Liver (tissue), 9 donors: Measurements from ENCODE around the gene CYBRD1. TPM values are rescaled to one million over a fixed set of nuclear protein-coding genes. Genes with fewer than 3 reads are reported as not detected.
A peak's percentile ranks its signal among the peaks of the same experiment; 100 is the strongest.

Source experiments
- DNase-seq: peaks from one replicate; pipeline ENCODE4 v3.0.0-alpha.2; 2017; ENCODE audit warnings: low spot score
- H3K27ac ChIP-seq, 2 donors: one replicate each; pipeline ENCODE4 v1.7.0; 2013; ENCODE audit warnings: inconsistent platforms in 2 of 2, low read length in 2 of 2, control low read depth in 1 of 2, low read depth in 1 of 2, mild to moderate bottlenecking in 1 of 2
- H3K27me3 ChIP-seq, 4 donors: one replicate each; pipeline versions ENCODE4 v1.6.1 to v1.7.0; 2013; ENCODE audit warnings: low read length in 3 of 4, inconsistent platforms in 1 of 4, mild to moderate bottlenecking in 1 of 4, moderate library complexity in 1 of 4; ENCODE audit not compliant: control insufficient read depth in 4 of 4, insufficient read depth in 4 of 4
- H3K36me3 ChIP-seq, 4 donors: one replicate each; pipeline versions ENCODE4 v1.6.1 to v1.7.0; 2013; ENCODE audit warnings: low read length in 3 of 4, mild to moderate bottlenecking in 3 of 4, low read depth in 1 of 4, moderate library complexity in 1 of 4; ENCODE audit not compliant: control insufficient read depth in 4 of 4, insufficient read depth in 3 of 4
- H3K4me1 ChIP-seq, 4 donors: one replicate each; pipeline versions ENCODE4 v1.6.1 to v1.7.0; 2013; ENCODE audit warnings: low read length in 3 of 4, mild to moderate bottlenecking in 3 of 4, moderate library complexity in 1 of 4; ENCODE audit not compliant: control insufficient read depth in 4 of 4, insufficient read depth in 4 of 4
- H3K4me3 ChIP-seq, 3 donors: one replicate each; pipeline versions ENCODE4 v1.6.1 to v1.7.0; 2013; ENCODE audit warnings: low read length in 3 of 3, control low read depth in 1 of 3, low read depth in 1 of 3, mild to moderate bottlenecking in 1 of 3
- H3K9ac ChIP-seq, 2 donors: one replicate each; pipeline ENCODE4 v1.7.0; 2013; ENCODE audit warnings: low read length in 2 of 2, mild to moderate bottlenecking in 2 of 2, moderate library complexity in 2 of 2, control low read depth in 1 of 2, low read depth in 1 of 2
- H3K9me3 ChIP-seq, 4 donors: one replicate each; pipeline versions ENCODE4 v1.6.1 to v1.7.0; 2013; ENCODE audit warnings: low read length in 3 of 4; ENCODE audit not compliant: control insufficient read depth in 4 of 4
- ATF3 ChIP-seq: IDR thresholded peaks from 2 replicates; pipeline ENCODE4 v1.6.1; 2016; ENCODE audit warnings: antibody characterized with exemption
- EGR1 ChIP-seq, 2 donors: IDR thresholded peaks; 2 replicates each; pipeline ENCODE4 v1.6.1; 2016 to 2018; ENCODE audit warnings: antibody characterized with exemption in 2 of 2, low read depth in 2 of 2
- FOXA1 ChIP-seq: IDR thresholded peaks from 2 replicates; pipeline ENCODE4 v1.6.1; 2016; ENCODE audit warnings: antibody characterized with exemption
- FOXA2 ChIP-seq: IDR thresholded peaks from 2 replicates; pipeline ENCODE4 v1.6.1; 2016; ENCODE audit warnings: antibody characterized with exemption
- GABPA ChIP-seq, 2 donors: IDR thresholded peaks in 1 of 2; conservative IDR thresholded peaks in 1 of 2; 2 replicates each; pipeline ENCODE4 v1.6.1; 2016; ENCODE audit warnings: antibody characterized with exemption in 2 of 2, mild to moderate bottlenecking in 1 of 2, moderate library complexity in 1 of 2
- HNF4A ChIP-seq, 2 donors: conservative IDR thresholded peaks; 2 replicates each; pipeline ENCODE4 v1.6.1; 2016; ENCODE audit warnings: antibody characterized with exemption in 2 of 2, mild to moderate bottlenecking in 2 of 2
- HNF4G ChIP-seq: IDR thresholded peaks from 2 replicates; pipeline ENCODE4 v1.6.1; 2016; ENCODE audit warnings: antibody characterized with exemption
- JUND ChIP-seq, 2 donors: IDR thresholded peaks; 2 replicates each; pipeline ENCODE4 v1.6.1; 2016; ENCODE audit warnings: antibody characterized with exemption in 2 of 2
- NR2F2 ChIP-seq: IDR thresholded peaks from 2 replicates; pipeline ENCODE4 v1.6.1; 2016; ENCODE audit warnings: antibody characterized with exemption
- RAD21 ChIP-seq, 2 donors: IDR thresholded peaks; 2 replicates each; pipeline ENCODE4 v1.6.1; 2016; ENCODE audit warnings: antibody characterized with exemption in 2 of 2, mild to moderate bottlenecking in 2 of 2
- RXRA ChIP-seq, 2 donors: IDR thresholded peaks; 2 replicates each; pipeline ENCODE4 v1.6.1; 2017 to 2018; ENCODE audit warnings: antibody characterized with exemption in 2 of 2, mild to moderate bottlenecking in 1 of 2
- SP1 ChIP-seq: IDR thresholded peaks from 2 replicates; pipeline ENCODE4 v1.6.1; 2018; ENCODE audit warnings: antibody characterized with exemption, mild to moderate bottlenecking
- TAF1 ChIP-seq: conservative IDR thresholded peaks from 2 replicates; pipeline ENCODE4 v1.6.1; 2016; ENCODE audit warnings: antibody characterized with exemption, mild to moderate bottlenecking
- YY1 ChIP-seq: IDR thresholded peaks from 2 replicates; pipeline ENCODE4 v1.6.1; 2016; ENCODE audit warnings: antibody characterized with exemption, mild to moderate bottlenecking
- WGBS: extraction: QIAGEN DNeasy Blood & Tissue Kit; methylation state at CpG from one replicate; pipeline ENCODE4 v1.1.7; 2013; 5-methylcytosine and 5-hydroxymethylcytosine counted together
- polyA plus RNA-seq, 2 donors: library from polyadenylated mRNA; stranded (reverse) in 1 of 2; unstranded in 1 of 2; fragments of 200-250 nt in 1 of 2; fragments of >200 nt in 1 of 2; fragmentation: Nextera tagmentation in 1 of 2; extraction: Ambion mirVana in 1 of 2; gene quantifications; one replicate each; pipeline versions ENCODE4 v1.2.1 to v1.2.3, GENCODE V29; 2013 to 2015
- total RNA-seq, 2 donors: library from RNA; depleted of rRNA; stranded (reverse); fragments of >200 nt; gene quantifications; one replicate each; pipeline ENCODE4 v1.2.3, GENCODE V29; 2014
- TF ChIP-seq, protein P1 (sequence below): IDR thresholded peaks from 2 replicates; pipeline ENCODE4 v1.6.1; 2016; ENCODE audit warnings: antibody characterized with exemption
- TF ChIP-seq, protein P2 (sequence below): IDR thresholded peaks from 2 replicates; pipeline ENCODE4 v1.6.1; 2016; ENCODE audit warnings: antibody characterized with exemption
- TF ChIP-seq, protein P3 (sequence below): IDR thresholded peaks from 2 replicates; pipeline ENCODE4 v1.6.1; 2016; ENCODE audit warnings: antibody characterized with exemption, mild to moderate bottlenecking
- donor health status: healthy.
- donor health status: healthy.
- donor health status: healthy.
- donor health status: healthy.
- donor health status: healthy.

Gene CYBRD1
- total and polyA plus RNA-seq, 4 donors = 5.8 to 51.1 (median 9.4) TPM

- Histone ChIP-seq H3K27ac (no peak overlapping the region), H3K4me3 (no peak overlapping the region), H3K36me3 (no peaks in the 10 kb centered on the region), H3K4me1 (peaks cover 5 to 23% (median 14%) of the 10 kb centered on the region in 4 donors), H3K9me3 (peaks cover 0 to 2% (median 0%) of the 10 kb centered on the region in 4 donors), H3K27me3 (no peaks in the 10 kb centered on the region), H3K9ac (no peak overlapping the region)
- TF ChIP-seq EGR1 (IDR thresholded peaks at IDR 0.05; ENCODE audit: low read depth in 2 of 2) = no peak
- TF ChIP-seq HNF4A (conservative IDR thresholded peaks at IDR 0.05) = no peak
- TF ChIP-seq FOXA1 = no peak
- no peak for TF ChIP-seq NR2F2
- TF ChIP-seq SP1 = no peak
- TF ChIP-seq, protein P1, sequence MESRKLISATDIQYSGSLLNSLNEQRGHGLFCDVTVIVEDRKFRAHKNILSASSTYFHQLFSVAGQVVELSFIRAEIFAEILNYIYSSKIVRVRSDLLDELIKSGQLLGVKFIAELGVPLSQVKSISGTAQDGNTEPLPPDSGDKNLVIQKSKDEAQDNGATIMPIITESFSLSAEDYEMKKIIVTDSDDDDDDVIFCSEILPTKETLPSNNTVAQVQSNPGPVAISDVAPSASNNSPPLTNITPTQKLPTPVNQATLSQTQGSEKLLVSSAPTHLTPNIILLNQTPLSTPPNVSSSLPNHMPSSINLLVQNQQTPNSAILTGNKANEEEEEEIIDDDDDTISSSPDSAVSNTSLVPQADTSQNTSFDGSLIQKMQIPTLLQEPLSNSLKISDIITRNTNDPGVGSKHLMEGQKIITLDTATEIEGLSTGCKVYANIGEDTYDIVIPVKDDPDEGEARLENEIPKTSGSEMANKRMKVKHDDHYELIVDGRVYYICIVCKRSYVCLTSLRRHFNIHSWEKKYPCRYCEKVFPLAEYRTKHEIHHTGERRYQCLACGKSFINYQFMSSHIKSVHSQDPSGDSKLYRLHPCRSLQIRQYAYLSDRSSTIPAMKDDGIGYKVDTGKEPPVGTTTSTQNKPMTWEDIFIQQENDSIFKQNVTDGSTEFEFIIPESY = no peak
- TF ChIP-seq HNF4G = no peak
- TF ChIP-seq, protein P2, sequence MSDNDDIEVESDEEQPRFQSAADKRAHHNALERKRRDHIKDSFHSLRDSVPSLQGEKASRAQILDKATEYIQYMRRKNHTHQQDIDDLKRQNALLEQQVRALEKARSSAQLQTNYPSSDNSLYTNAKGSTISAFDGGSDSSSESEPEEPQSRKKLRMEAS = no peak
- TF ChIP-seq YY1 = no peak
- no peak for TF ChIP-seq RXRA (IDR thresholded peaks at IDR 0.05)
- TF ChIP-seq RAD21 (IDR thresholded peaks at IDR 0.05) = no peak
- no peak for TF ChIP-seq TAF1
- no peak for TF ChIP-seq GABPA (IDR thresholded peaks at IDR 0.05 in 1 of 2, conservative IDR thresholded peaks at IDR 0.05 in 1 of 2)
- TF ChIP-seq FOXA2 = no peak
- TF ChIP-seq ATF3 = no peak
- TF ChIP-seq, protein P3, sequence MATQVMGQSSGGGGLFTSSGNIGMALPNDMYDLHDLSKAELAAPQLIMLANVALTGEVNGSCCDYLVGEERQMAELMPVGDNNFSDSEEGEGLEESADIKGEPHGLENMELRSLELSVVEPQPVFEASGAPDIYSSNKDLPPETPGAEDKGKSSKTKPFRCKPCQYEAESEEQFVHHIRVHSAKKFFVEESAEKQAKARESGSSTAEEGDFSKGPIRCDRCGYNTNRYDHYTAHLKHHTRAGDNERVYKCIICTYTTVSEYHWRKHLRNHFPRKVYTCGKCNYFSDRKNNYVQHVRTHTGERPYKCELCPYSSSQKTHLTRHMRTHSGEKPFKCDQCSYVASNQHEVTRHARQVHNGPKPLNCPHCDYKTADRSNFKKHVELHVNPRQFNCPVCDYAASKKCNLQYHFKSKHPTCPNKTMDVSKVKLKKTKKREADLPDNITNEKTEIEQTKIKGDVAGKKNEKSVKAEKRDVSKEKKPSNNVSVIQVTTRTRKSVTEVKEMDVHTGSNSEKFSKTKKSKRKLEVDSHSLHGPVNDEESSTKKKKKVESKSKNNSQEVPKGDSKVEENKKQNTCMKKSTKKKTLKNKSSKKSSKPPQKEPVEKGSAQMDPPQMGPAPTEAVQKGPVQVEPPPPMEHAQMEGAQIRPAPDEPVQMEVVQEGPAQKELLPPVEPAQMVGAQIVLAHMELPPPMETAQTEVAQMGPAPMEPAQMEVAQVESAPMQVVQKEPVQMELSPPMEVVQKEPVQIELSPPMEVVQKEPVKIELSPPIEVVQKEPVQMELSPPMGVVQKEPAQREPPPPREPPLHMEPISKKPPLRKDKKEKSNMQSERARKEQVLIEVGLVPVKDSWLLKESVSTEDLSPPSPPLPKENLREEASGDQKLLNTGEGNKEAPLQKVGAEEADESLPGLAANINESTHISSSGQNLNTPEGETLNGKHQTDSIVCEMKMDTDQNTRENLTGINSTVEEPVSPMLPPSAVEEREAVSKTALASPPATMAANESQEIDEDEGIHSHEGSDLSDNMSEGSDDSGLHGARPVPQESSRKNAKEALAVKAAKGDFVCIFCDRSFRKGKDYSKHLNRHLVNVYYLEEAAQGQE = no peak
- no peak for DNase-seq
- 83% methylated on average over 5 of the region's 5 CpGs for WGBS
These were observed 768 bp upstream of the CYBRD1 start for GRCh38 chr2:171521361-171522051.

DNA sequence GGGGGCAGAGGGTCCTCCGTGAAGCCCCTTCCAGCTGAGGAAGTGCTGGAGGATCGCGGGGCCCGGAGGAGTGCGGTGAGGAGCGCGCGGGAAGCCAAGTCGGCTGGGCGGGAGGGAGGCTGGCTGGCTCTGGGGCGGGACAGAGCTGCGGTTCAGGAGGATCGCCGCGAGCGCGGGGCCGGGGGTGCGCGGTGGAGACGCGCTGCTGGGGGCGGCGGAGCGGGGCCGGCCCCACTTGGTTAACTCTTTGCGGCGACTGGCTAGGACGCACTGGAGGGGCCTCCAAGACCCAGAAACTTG, 464 bp downstream of the CYBRD1 start:
- Histone ChIP-seq H3K9ac (no peak overlapping the region), H3K27ac (peak overlapping the region; percentile 60 to 74), H3K4me3 (peak overlapping the region; percentile 28 to 81 (median 69)), H3K4me1 (peaks cover 5 to 23% (median 14%) of the 10 kb centered on the region in 4 donors), H3K27me3 (no peaks in the 10 kb centered on the region), H3K36me3 (no peaks in the 10 kb centered on the region), H3K9me3 (no peaks in the 10 kb centered on the region)
- 2% methylated on average over 29 of the region's 29 CpGs for WGBS
- DNase-seq = peak; percentile 59
- TF ChIP-seq RXRA (IDR thresholded peaks at IDR 0.05) (no peak), NR2F2 (no peak), FOXA1 (no peak), TAF1 (no peak), GABPA (IDR thresholded peaks at IDR 0.05 in 1 of 2, conservative IDR thresholded peaks at IDR 0.05 in 1 of 2) (no peak), HNF4A (conservative IDR thresholded peaks at IDR 0.05) (no peak), HNF4G (no peak), SP1 (no peak), EGR1 (IDR thresholded peaks at IDR 0.05; ENCODE audit: low read depth in 2 of 2) (no peak), RAD21 (IDR thresholded peaks at IDR 0.05) (no peak), JUND (IDR thresholded peaks at IDR 0.05) (no peak), FOXA2 (no peak), ATF3 (no peak)
- TF ChIP-seq, protein P1 = no peak
- TF ChIP-seq, protein P3 = no peak
